IgD-negative memory B cell (primary cell): ENCODE results near the gene ZNF264. TPM values are rescaled to one million over a fixed set of nuclear protein-coding genes. Genes with fewer than 3 reads are reported as not detected.
A peak's percentile ranks its signal among the peaks of the same experiment; 100 is the strongest.

Source experiments
- H3K27ac Mint-ChIP-seq, 3 donors: one replicate each; pipeline ENCODE4 v1.8.0; 2020 to 2022; ENCODE audit warnings: mild to moderate bottlenecking in 3 of 3, mixed read lengths in 3 of 3, moderate library complexity in 1 of 3
- H3K27me3 Mint-ChIP-seq: one replicate; pipeline ENCODE4 v1.8.0; 2021; ENCODE audit warnings: mixed read lengths
- H3K36me3 Mint-ChIP-seq: one replicate; pipeline ENCODE4 v1.8.0; 2020; ENCODE audit warnings: mild to moderate bottlenecking, mixed read lengths
- H3K4me1 Mint-ChIP-seq, 3 donors: one replicate each; pipeline ENCODE4 v1.8.0; 2020 to 2022; ENCODE audit warnings: mixed read lengths in 3 of 3, mild to moderate bottlenecking in 1 of 3
- H3K4me3 Mint-ChIP-seq, 4 donors: one replicate each; pipeline ENCODE4 v1.8.0; 2020 to 2022; ENCODE audit warnings: mild to moderate bottlenecking in 4 of 4, mixed read lengths in 4 of 4, moderate library complexity in 3 of 4
- H3K9me3 Mint-ChIP-seq, 3 donors: one replicate each; pipeline ENCODE4 v1.8.0; 2020 to 2021; ENCODE audit warnings: mixed read lengths in 3 of 3, mild to moderate bottlenecking in 1 of 3
- polyA plus RNA-seq: library from polyadenylated mRNA; unstranded; fragments of 300-500 nt; fragmentation: Illumina TruSeq; gene quantifications from one replicate; pipeline ENCODE4 v1.2.3, GENCODE V29; 2021

The ZNF264 gene
- polyA plus RNA-seq, 1 donor from 2014 or later, result 15.9 TPM

- H3K4me3 Mint-ChIP-seq, result peak overlapping the region; percentile 61 to 84 (median 74)
- no peaks in the 10 kb centered on the region for H3K27me3 Mint-ChIP-seq
- H3K9me3 Mint-ChIP-seq, result peaks cover 0 to 6% (median 2%) of the 10 kb centered on the region in 3 donors
- H3K27ac Mint-ChIP-seq, result peak overlapping the region; percentile 48 to 94 (median 57)
- peaks cover 21% of the 10 kb centered on the region for H3K36me3 Mint-ChIP-seq
- peaks cover 22 to 34% (median 30%) of the 10 kb centered on the region in 3 donors for H3K4me1 Mint-ChIP-seq
These were observed 78.4 kb downstream of the ZNF264 start for GRCh38 chr19:57269515-57270250.

- Mint-ChIP-seq H3K4me1 (peaks cover 22 to 32% (median 25%) of the 10 kb centered on the region in 3 donors), H3K36me3 (peaks cover 16% of the 10 kb centered on the region), H3K27me3 (no peaks in the 10 kb centered on the region), H3K4me3 (no peak overlapping the region), H3K27ac (no peak overlapping the region), H3K9me3 (peaks cover 0 to 2% (median 2%) of the 10 kb centered on the region in 3 donors)
These were observed 80.0 kb downstream of the ZNF264 start for GRCh38 chr19:57271280-57271679.

Other genes starting within 250 kb of the ZNF264 start
- not detected for gene USP29, start 71.5 kb upstream of the ZNF264 start, polyA plus RNA-seq
- gene ZIM3, start 46.3 kb upstream of the ZNF264 start, polyA plus RNA-seq, result not detected
- not detected for gene DUXA, start 24.0 kb upstream of the ZNF264 start, polyA plus RNA-seq
- gene AURKC, start 39.5 kb downstream of the ZNF264 start, polyA plus RNA-seq, result 0.51 TPM
- 3.8 TPM for gene ZNF805, start 49.1 kb downstream of the ZNF264 start, polyA plus RNA-seq
- gene ZNF460, start 89.0 kb downstream of the ZNF264 start, polyA plus RNA-seq, result 10.2 TPM
- 7.3 TPM for gene ZNF543, start 129.0 kb downstream of the ZNF264 start, polyA plus RNA-seq
- 4.2 TPM for gene ZNF304, start 159.8 kb downstream of the ZNF264 start, polyA plus RNA-seq
- 32.7 TPM for gene TRAPPC2B, start 172.1 kb downstream of the ZNF264 start, polyA plus RNA-seq
- gene ZNF547, start 172.1 kb downstream of the ZNF264 start, polyA plus RNA-seq, result 1.5 TPM
- gene ZNF548, start 198.4 kb downstream of the ZNF264 start, polyA plus RNA-seq, result 12.7 TPM
- gene ZNF17, start 219.7 kb downstream of the ZNF264 start, polyA plus RNA-seq, result 5.4 TPM
- 5.4 TPM for gene ZNF749, start 243.8 kb downstream of the ZNF264 start, polyA plus RNA-seq